Measurements from ENCODE around the gene CABP7.

CABP7 gene

GRCh38 chr22:29712119-29712518 is 7.7 kb upstream of the CABP7 start:
- H3K4me3 ChIP-seq (ENCODE audit: low read depth, low read length) = no peak overlapping the region
- TF ChIP-seq, protein P1, sequence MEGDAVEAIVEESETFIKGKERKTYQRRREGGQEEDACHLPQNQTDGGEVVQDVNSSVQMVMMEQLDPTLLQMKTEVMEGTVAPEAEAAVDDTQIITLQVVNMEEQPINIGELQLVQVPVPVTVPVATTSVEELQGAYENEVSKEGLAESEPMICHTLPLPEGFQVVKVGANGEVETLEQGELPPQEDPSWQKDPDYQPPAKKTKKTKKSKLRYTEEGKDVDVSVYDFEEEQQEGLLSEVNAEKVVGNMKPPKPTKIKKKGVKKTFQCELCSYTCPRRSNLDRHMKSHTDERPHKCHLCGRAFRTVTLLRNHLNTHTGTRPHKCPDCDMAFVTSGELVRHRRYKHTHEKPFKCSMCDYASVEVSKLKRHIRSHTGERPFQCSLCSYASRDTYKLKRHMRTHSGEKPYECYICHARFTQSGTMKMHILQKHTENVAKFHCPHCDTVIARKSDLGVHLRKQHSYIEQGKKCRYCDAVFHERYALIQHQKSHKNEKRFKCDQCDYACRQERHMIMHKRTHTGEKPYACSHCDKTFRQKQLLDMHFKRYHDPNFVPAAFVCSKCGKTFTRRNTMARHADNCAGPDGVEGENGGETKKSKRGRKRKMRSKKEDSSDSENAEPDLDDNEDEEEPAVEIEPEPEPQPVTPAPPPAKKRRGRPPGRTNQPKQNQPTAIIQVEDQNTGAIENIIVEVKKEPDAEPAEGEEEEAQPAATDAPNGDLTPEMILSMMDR (IDR thresholded peaks at IDR 0.05; ENCODE audit: low read depth, low read length) = no peak
- no peak for DNase-seq (ENCODE audit: low read depth, low spot score)
- in situ Hi-C loops (cut with HindIII; ENCODE audit: low sequenced_read_pairs) = no loop called here

- TF ChIP-seq, protein P1 (IDR thresholded peaks at IDR 0.05; ENCODE audit: low read depth, low read length) = no peak
- in situ Hi-C loops (cut with HindIII; ENCODE audit: low sequenced_read_pairs) = no loop called here
- no peak for DNase-seq (ENCODE audit: low read depth, low spot score)
- no peak overlapping the region for H3K4me3 ChIP-seq (ENCODE audit: low read depth, low read length)
Measured at GRCh38 chr22:29713156-29713727, 6.6 kb upstream of the CABP7 start.

DNA sequence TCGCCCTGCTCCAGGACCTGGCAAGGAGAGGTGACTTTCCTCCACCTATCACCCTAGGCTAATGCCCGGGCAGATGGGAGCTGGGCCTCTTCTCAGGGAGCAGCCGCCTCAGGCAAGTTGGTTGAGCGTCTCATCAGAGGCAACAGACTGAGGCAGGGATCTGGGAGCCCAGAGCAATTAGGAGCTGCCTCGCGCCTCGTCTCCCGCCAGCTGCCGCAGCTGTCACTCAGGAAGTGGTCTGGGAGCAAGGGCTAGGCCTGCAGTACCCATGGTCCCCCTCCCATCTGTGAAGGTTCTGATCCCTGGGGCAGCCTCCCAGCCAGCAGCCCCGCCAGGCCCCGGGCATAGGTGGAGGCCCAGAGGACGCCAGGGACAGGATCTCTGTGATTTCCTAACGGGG is 4.6 kb upstream of the CABP7 start:
- TF ChIP-seq, protein P1 (IDR thresholded peaks at IDR 0.05; ENCODE audit: low read depth, low read length) = no peak
- in situ Hi-C loops (cut with HindIII; ENCODE audit: low sequenced_read_pairs) = no loop called here
- no peak overlapping the region for H3K4me3 ChIP-seq (ENCODE audit: low read depth, low read length)
- no peak for DNase-seq (ENCODE audit: low read depth, low spot score)

- in situ Hi-C loops (cut with HindIII; ENCODE audit: low sequenced_read_pairs) = no loop called here
- DNase-seq (ENCODE audit: low read depth, low spot score) = no peak
- no peak overlapping the region for H3K4me3 ChIP-seq (ENCODE audit: low read depth, low read length)
- TF ChIP-seq, protein P1 (IDR thresholded peaks at IDR 0.05; ENCODE audit: low read depth, low read length) = no peak
Measured at GRCh38 chr22:29715705-29716104, 4.1 kb upstream of the CABP7 start.

DNA sequence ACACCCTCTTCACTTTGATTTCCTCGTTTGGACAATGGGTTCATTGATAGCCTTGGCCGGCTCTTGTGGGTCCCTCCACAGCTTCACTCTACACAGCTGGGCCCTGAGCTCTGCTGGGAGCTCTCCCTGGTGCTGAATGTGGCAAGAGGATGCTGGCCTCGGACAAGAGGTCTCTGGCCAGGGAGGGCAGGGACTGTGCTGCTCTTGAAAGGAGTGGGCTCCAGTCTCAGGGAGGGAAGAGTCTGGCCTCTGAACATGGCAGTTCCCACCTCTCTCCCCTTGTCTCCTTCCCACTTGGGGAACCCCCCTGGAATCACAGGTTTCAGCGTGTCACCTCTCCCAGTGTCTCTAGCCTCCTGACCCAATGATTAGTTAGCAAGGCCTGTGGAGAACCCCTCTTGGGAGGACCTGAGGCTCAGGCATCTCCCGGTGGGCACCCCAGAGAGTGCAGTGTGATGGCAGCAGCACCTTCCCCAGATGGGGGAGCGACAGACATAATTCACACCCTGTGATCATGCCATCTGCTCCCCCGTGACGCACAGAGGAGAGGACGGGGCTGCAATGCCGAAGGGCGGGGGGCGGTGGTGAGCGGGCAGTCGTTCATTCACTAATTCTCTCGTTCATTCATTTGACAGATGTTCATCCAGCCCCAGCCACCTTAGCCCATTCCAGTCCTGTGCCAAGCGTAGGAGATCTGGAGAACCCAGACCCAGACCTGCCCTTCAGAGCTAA is 2.8 kb upstream of the CABP7 start:
- in situ Hi-C loops (cut with HindIII; ENCODE audit: low sequenced_read_pairs) = no loop called here

GRCh38 chr22:29717789-29718188 is 2.0 kb upstream of the CABP7 start:
- in situ Hi-C loops (cut with HindIII; ENCODE audit: low sequenced_read_pairs) = no loop called here
- no peak for DNase-seq (ENCODE audit: low read depth, low spot score)
- TF ChIP-seq, protein P1 (IDR thresholded peaks at IDR 0.05; ENCODE audit: low read depth, low read length) = no peak
- H3K4me3 ChIP-seq (ENCODE audit: low read depth, low read length) = no peak overlapping the region

More for the DNA sequence above, 2.8 kb upstream of the CABP7 start:
- DNase-seq (ENCODE audit: low read depth, low spot score) = peak; percentile 76
- TF ChIP-seq, protein P1 (IDR thresholded peaks at IDR 0.05; ENCODE audit: low read depth, low read length) = no peak
- no peak overlapping the region for H3K4me3 ChIP-seq (ENCODE audit: low read depth, low read length)
